HL-60 (cell line): ENCODE results near the gene CCL20.

Experiments used
- GABPA ChIP-seq: IDR thresholded peaks from 2 replicates; pipeline ENCODE4 v1.6.1; 2012; ENCODE audit warnings: low read depth
- POLR2AphosphoS5 ChIP-seq: IDR thresholded peaks from 2 replicates; pipeline ENCODE4 v1.6.1; 2012; ENCODE audit warnings: low read depth
- REST ChIP-seq: IDR thresholded peaks from 2 replicates; pipeline ENCODE4 v1.6.1; 2012; ENCODE audit warnings: low read depth; ENCODE audit not compliant: insufficient replicate concordance
- SPI1 ChIP-seq: IDR thresholded peaks from 2 replicates; pipeline ENCODE4 v1.6.1; 2012; ENCODE audit warnings: low read depth, mild to moderate bottlenecking, borderline replicate concordance
- TF ChIP-seq, protein P1 (sequence below): IDR thresholded peaks from one replicate; pipeline ENCODE4 v1.5.1; 2011; ENCODE audit warnings: low read length, control low read depth, inconsistent platforms; ENCODE audit not compliant: insufficient read depth

GRCh38 chr2:227826563-227826962 is 12.9 kb downstream of the CCL20 start:
- TF ChIP-seq, protein P1, sequence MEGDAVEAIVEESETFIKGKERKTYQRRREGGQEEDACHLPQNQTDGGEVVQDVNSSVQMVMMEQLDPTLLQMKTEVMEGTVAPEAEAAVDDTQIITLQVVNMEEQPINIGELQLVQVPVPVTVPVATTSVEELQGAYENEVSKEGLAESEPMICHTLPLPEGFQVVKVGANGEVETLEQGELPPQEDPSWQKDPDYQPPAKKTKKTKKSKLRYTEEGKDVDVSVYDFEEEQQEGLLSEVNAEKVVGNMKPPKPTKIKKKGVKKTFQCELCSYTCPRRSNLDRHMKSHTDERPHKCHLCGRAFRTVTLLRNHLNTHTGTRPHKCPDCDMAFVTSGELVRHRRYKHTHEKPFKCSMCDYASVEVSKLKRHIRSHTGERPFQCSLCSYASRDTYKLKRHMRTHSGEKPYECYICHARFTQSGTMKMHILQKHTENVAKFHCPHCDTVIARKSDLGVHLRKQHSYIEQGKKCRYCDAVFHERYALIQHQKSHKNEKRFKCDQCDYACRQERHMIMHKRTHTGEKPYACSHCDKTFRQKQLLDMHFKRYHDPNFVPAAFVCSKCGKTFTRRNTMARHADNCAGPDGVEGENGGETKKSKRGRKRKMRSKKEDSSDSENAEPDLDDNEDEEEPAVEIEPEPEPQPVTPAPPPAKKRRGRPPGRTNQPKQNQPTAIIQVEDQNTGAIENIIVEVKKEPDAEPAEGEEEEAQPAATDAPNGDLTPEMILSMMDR, result no peak
- TF ChIP-seq POLR2AphosphoS5 (no peak), REST (no peak), SPI1 (no peak), GABPA (no peak)
